ENCODE measurements around the gene SAYSD1.

The SAYSD1 gene

GRCh38 chr6:39078695-39079094 is 36.3 kb downstream of the SAYSD1 start:
- DNase-seq: no peak

DNA sequence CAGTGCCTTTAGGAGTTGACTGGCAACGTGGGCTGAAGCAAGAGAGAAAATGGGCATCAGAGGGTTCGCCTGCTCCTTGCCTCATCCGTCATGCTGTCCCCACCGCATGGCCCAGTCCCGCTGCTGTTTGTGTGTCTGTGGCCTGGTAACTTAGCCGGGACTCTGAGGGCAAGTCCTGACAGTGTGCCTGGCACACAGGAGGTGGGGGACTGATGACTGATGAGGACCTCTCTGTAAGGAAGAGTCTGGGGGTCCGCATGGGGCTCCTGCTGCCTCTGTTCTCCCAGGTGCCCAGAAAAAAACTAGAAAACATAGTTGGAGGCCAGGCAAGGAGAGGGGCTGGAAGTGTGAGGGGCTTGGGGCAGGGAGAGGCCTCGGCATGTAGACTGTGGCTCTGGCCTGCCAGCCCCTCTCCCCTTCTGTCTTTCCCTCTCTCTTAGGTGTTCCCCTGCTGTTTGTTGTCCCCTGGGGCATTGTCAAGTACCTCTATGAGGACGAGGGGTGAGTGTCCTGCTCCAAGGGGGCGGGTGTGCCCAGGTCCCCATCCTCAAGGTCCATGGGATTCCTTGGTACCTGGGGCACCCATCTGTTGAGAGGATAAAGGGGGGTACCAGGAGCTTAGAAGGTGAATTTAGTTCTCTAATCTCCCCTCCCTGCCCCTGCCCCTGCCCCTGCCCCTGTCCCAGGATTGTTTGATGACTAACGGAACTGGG is 36.9 kb downstream of the SAYSD1 start:
- DNase-seq: no peak

DNA sequence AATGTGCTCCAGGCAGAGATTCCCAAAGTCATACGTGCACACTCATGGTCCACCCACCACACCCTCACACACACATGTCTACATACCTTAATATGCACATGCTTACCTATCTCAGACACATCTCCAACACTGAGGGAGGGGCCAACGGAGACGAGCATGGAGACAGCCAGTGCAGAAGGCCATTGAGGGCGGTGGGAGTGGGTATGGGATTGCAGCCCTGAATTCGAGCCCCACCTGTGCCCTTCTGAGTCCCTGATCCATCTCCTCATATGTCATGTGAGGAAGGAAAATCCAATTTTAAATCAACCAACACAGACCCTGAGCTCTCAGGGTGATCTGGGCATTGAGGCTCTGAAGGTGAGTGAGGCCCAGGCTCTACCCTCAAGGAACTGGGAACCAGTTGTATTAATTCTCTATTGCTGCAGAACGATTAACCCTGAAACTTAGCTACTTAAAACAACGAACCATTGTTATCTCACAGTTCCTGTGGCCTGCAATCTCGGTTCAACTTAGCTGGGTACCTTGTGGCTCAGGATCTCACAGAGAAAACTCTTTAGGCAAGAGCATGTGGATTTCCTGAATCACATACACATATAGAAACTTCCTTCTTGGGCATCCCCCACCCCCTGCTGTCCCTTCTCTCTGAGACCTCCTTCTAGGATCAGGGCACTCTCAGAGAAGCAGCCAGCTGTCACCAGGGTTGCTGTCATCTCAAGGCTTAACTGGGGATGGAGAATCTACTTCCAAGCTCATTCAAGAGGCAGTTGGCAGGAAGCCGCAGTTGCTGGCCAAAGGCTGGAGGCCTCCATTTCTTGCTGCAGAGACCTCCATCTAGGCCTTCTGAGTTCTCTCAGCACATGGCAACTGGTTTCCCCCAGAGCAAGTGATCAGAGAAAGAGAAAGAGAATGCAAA is 38.1 kb downstream of the SAYSD1 start:
- DNase-seq: no peak

DNA sequence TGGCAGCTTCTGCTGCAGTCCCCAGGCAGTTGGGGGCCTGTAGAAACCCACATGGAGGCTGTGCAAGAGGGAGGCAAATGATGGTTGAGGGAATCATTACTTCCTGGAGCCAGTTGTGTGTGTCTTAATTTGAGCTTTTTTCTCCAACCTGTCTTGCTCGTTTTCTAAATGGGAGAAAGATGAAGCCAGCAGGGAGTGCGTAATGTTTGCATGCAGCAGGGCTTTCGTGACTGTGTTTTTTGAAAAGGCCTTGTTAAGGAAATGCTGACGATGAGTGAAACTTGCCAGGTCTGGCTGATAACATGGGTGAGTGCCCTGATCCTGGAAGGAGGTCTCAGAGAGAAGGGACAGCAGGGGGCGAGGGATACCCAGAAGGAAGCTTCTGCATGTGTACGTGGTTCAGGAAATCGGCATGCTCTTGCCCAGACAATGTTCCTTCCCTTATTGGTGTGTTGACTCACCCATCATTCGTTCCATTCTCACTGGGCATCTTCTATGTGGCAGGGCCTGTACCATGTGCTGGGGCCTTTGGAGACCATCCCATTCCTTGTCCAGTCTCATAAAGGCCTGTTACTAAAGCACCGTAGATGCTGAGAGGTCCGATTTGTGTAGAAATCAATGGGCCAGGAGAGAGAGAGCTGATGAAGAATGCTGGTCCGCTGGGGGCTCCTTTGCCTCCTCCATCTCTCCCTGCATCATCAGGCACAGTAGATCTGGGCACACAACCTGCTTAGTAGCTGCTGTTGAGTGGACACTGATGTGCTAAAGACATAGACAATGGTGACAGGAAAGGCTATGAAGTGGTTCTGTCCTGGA is 39.0 kb downstream of the SAYSD1 start:
- no peak for DNase-seq

- no peak for DNase-seq
Measured at GRCh38 chr6:39075010-39075686, 39.8 kb downstream of the SAYSD1 start.

DNA sequence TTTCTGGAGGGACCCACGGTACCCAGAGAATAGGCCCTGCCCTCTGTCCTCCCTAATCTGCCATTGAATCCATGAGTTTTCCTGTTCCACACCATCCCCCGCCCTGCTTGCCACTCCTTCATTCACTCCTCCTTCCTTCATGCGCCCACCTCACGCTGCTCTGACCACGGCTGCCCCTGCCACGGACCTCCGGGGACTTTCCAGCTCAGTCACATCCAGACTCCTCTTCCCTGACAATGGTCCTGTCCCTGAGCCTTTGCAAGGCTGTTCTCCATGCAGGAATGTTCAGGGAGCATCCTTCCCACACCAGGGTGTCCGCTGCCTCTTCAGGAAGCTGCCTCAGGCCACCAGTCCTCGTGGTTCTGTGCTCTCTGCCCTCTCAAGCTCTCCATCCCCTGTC is 40.5 kb downstream of the SAYSD1 start:
- no peak for DNase-seq

DNA sequence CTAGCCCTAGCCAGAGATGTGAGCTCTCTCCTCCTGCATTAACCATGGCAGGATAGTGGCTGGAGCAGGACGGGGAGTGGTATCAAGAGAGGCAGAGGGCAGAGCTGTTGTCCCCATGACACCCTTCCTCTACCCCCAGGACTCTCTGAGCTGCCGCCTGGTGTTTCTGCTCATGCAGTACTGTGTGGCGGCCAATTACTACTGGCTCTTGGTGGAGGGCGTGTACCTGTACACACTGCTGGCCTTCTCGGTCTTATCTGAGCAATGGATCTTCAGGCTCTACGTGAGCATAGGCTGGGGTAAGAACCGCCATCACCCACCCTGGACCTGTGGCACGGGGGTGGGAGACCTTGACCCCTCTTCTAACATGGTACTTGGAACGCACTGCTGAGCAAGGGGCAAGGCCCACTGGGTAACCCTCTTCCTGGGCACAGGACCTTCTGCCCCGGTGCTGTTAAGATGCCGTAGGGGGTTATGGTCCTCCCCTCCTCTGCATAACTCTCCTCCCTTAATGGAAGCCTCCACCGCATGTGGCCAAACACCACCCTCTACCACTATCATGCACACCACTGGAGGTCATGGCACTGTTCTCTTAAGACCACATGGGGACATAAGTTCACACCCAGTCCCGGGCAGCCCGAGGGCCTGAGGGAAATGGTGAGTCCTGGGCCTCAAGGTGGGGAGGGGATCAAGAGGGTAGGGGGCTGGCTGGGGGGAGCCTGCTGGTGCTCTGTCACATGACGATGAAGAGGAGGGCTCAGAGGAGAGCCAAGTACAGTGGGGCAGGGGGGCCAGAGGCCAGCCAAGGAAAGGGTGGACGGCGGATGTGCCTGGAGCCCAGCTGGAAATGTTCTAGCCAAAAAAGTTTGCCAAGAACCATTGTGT is 41.3 kb downstream of the SAYSD1 start:
- DNase-seq: no peak

DNA sequence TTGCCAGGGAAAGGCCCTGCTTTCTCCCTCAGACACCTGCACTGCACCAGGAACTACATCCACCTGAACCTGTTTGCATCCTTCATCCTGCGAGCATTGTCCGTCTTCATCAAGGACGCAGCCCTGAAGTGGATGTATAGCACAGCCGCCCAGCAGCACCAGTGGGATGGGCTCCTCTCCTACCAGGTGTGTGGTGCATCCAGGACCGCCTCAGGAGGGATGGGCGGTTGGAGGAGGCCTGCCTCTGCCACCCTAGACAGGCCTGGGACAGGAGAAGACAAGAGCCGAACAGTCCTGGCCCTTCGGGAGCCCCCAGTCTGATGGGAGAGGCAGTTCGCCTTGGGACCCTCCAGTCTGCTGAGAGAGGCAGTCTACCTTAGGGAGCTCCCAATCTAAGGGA is 42.2 kb downstream of the SAYSD1 start:
- no peak for DNase-seq

- DNase-seq: no peak
Measured at GRCh38 chr6:39068391-39068790, 46.6 kb downstream of the SAYSD1 start.

- DNase-seq: no peak
Measured at GRCh38 chr6:39065561-39065960, 49.4 kb downstream of the SAYSD1 start.

DNA sequence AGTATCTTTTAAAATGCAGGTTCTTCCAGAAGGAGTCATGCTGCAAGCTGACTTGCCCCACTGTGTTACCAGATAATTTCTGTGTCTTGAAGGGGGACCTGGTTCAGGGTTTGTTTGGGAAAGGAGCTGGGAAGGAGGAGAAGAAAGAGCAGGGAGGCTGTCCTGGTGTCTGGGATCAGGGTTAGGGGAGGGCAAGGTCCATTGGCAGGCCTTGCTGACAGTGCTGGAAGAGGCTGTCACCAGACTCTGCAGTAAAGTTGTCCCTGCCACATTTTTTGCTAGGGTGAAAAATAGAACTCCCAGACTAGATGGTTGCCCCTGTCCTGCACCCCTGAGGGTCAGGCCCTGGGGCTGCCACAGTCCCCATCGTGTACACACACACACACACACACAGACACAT is 51.5 kb downstream of the SAYSD1 start:
- DNase-seq: no peak

GRCh38 chr6:39062014-39062740 is 52.8 kb downstream of the SAYSD1 start:
- no peak for DNase-seq

- no peak for DNase-seq
Measured at GRCh38 chr6:39061588-39061987, 53.4 kb downstream of the SAYSD1 start.

DNA sequence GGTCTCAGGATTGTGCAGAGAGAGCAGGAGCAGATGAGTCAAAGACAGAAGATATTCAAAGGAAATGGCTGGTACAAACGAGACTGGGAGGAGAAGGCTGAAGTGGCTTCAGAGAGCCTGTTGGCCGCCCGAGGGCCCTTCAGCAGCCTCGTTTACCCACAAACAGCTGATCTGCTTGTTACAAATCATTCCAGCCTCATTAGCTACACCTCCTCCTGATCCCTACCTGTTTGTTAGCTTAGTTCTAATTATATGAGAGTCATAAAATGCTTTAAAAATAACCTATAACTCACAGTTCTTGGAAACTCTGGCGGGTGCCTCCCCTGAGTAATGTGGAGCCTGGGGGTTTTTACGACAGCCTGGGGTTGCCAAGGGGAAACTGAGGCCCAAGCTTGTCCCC is 53.8 kb downstream of the SAYSD1 start:
- DNase-seq: no peak

DNA sequence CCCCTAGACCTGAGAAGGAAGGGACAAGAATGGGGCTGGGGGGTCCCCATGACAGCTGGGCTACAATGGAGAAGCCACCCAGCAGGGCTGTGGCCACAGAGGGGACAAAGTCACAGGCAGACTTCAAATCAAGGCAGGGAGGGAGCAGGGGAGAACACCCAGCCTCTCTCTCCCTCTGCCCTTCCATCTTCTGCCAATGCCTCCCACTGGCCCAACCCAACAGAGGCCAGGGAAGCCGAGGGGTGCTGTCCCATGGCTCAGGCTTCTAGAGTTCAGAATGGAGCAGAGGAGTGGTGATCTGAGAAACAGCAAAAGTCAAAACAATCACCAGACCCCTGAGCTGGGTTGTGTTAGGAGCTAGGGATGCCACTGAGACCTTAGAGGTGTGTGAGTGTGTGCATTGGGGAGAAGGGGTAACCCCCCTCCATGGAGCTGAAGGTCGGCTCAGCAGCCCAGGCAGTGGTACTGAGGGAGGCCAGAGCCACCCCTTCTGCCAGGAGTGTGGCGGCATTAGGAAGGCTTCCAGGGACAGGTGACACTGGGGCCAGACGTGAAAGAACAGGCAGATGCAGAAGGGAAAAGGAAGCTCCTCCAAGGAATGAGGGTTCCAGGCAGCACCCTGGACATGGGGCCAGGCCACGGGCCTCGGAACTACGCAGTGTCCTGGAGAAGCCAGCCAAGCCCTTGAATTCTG is 54.4 kb downstream of the SAYSD1 start:
- no peak for DNase-seq

DNA sequence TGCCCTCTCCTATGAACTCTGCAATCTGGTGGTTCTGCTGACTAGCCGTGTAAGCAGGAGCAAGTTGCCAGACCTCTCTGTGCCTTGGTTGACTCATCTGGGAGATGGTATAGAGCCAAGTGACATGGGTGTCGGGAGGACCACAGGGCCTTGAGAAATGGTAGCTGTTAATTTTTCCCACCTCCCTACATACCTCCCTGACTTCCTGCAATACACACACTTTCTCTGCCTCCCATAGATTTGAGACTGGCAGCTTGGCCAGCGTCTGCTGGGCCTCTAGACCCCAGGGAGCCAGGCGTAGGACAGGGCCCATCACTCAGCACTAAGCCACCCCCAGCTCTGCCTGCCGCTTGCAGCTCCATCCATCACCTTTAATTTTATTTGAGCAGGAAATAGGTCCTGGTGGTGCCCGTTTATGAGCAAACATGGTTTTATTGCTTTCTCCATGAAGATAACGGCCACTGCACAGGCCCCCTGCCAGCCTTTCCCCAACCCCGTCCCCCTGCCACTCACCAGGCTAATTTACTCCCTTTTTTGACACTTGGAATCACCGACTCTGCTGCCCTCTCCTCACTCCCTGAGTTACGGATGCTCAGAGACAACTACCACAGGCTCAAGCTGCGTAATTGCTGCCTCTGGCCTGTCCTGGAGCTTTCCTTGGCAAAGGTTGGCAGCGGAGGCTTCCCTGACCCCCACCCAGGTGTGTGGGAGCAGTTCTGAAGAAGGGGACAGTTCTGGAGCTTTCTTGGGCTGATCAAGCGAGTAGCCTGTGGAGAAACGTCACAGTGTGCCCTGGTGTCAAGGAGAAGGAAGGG is 55.3 kb downstream of the SAYSD1 start:
- no peak for DNase-seq

DNA sequence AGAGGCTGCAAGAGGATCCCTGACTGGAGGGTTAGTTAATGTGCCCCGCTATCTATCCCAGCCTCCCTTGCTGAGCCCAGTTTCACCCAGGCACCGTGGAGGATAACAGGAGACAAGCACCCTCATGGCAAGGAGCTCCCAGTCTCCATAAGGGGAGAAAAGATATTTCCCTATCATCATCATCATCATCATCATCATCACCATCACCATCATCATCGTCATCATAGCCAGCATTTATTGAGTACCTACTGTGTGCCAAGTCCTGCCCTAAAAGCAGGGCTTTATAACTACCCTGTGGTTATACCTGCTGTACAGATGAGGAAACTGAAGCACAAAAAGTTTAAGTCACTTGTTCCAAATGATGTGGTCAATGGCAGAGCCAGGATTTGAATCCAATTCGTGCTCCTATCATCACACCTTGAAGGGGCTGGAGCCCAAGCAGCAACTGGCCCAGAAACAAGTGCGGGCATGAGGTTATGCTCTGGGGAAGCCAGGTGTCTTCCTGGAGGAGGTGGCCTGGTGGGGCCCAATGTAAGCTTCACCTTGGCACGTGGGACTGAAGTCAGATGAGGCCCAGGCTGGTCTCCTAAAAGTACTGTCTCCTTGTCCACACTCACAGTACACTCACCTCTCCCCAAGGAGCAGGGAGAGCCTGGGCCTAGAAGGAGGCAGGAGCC is 56.4 kb downstream of the SAYSD1 start:
- DNase-seq: no peak

DNA sequence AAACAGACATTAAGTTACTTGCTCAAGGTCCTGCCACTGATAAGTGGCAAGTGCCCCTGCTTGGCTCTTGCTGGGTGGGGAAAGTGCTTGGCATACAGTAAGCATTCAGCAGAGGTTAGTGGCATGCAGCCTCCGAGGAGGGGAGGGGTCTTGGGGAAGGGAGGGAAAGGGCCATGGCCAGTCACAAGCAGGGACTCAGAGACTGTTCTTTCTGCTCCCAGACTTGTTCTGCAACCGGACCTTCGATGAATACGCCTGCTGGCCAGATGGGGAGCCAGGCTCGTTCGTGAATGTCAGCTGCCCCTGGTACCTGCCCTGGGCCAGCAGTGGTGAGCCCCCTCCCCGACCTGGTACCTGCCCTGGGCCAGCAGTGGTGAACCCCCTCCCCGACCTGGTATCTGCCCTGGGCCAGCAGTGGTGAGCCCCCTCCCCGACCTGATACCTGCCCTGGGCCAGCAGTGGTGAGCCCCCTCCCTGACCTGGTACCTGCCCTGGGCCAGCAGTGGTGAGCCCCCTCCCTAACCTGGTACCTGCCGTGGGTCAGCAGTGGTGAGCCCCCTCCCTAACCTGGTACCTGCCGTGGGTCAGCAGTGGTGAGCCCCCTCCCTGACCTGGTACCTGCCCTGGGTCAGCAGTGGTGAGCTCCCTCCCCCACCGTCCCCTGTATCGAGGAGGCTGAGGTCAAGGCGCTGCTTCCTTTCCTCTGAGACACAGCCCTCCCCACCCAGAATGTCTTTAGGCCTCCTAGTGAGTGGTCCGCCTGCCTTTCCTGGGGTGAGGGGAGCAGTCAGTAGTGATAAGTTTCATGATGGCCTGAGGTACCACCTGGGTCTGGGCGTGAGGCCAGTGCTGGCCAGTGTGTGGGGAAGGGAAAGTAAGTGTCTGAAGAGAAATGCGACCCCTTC is 57.5 kb downstream of the SAYSD1 start:
- no peak for DNase-seq
